Measurements from ENCODE around the gene SLFN14. TPM values are rescaled to one million over a fixed set of nuclear protein-coding genes. Genes with fewer than 3 reads are reported as not detected.
A peak's percentile ranks its signal among the peaks of the same experiment; 100 is the strongest.

Gene SLFN14
- total and polyA plus RNA-seq, 2 of the 4 experiments (the other 2 are of a cell fraction): not detected

DNA sequence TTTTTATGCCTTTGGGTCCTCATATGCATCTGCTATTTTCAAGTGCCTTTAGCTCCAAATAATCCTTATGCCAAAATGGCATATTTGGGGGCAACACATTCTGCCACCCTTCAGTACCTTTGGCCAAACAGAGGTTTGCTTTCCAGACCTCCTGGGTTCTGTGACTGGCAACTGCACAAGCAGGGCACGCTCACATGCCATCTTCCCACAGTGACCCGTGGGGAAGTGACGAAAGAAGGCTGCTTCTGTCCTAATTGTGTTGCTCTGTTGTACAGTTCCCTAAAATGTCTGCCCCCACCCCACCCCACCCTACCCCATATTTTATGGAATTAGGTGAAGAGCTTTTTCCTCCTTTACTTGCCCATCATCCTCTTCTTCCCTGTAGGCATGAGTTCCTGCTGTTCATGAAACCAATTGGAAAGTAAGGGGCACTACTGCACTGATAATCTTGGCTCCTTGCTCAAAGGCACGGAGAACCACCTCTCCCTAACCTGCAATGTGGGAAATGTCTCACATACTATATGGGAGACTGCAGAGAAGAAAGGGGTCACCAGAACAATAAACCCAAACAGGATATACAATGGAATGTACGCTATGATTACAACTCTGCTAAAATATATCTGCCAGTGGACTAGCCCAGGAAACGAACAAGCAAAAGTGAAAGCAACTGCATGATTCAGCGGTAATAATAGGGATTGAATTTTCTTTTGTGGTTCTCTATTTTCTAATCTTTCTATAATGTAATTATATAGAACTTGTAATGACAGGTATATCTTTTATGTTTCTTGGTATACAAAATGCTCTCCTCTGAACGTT, 19.8 kb downstream of the SLFN14 start:
- peak overlapping the region; percentile 22; the same call in 1 of the 2 replicates for H3K23ac ChIP-seq (ENCODE audit: low read depth, low read length)
- H3K79me1 ChIP-seq (ENCODE audit: low read depth in 1 of 2, low read length in 2 of 2): no peaks in the 10 kb centered on the region
- in situ Hi-C loops (cut with MboI; ENCODE audit: low sequenced_read_pairs): loop anchor here (25.0 kb wide), 1 partner anchor 1128 kb away; no protein-coding TSS in a partner anchor
- H3K4me3 ChIP-seq (ENCODE audit: insufficient read depth, low read depth, low read length): peak overlapping the region; percentile 41; the same call in 1 of the 2 replicates
- peak overlapping the region; percentile 97 for H3K4me2 ChIP-seq (ENCODE audit: low read depth, low read length)
- H3K27me3 ChIP-seq (ENCODE audit: control insufficient read depth, insufficient read depth, low read length): no peaks in the 10 kb centered on the region; the same call in 1 of the 2 replicates
- peak overlapping the region; percentile 56 to 77; a peak in 3 of 4 replicates for H4K8ac ChIP-seq (ENCODE audit: low read depth in 2 of 2, low read length in 2 of 2)
- peak overlapping the region; percentile 81 for H3K14ac ChIP-seq (replicated peaks; ENCODE audit: low read depth, low read length)
- WGBS, 2 experiments (ENCODE audit: extremely low coverage in 2 of 2, insufficient read length in 1 of 2): no CpG with 5 or more reads among the region's 8 CpGs
- peak overlapping the region; percentile 90 for H3K18ac ChIP-seq (ENCODE audit: low read depth, low read length)
- peak; percentile 68; the same call in 1 of the 2 replicates for TF ChIP-seq NFE2L2 (IDR thresholded peaks at IDR 0.05; ENCODE audit: low read depth, low read length)
- TF ChIP-seq, protein P1, sequence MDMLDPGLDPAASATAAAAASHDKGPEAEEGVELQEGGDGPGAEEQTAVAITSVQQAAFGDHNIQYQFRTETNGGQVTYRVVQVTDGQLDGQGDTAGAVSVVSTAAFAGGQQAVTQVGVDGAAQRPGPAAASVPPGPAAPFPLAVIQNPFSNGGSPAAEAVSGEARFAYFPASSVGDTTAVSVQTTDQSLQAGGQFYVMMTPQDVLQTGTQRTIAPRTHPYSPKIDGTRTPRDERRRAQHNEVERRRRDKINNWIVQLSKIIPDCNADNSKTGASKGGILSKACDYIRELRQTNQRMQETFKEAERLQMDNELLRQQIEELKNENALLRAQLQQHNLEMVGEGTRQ (IDR thresholded peaks at IDR 0.05; ENCODE audit: low read depth, low read length): no peak
- H3K9me3 ChIP-seq (ENCODE audit: control insufficient read depth, insufficient read depth, low read length): no peaks in the 10 kb centered on the region
- no peaks in the 10 kb centered on the region for H3K9me1 ChIP-seq (ENCODE audit: insufficient read depth, low read length)
- no peaks in the 10 kb centered on the region for H4K20me1 ChIP-seq (ENCODE audit: insufficient read depth, low read length)
- peak overlapping the region; percentile 75; the same call in 1 of the 2 replicates for H2BK20ac ChIP-seq (ENCODE audit: low read depth, low read length)
- H4K91ac ChIP-seq (ENCODE audit: insufficient read depth, low read depth, low read length): peak overlapping the region; percentile 50
- peak overlapping the region; percentile 31; the same call in 1 of the 3 replicates for H2BK15ac ChIP-seq (ENCODE audit: low read depth, low read length)
- no peaks in the 10 kb centered on the region for H3K36me3 ChIP-seq (ENCODE audit: control insufficient read depth, insufficient read depth, low read length)
- intact Hi-C loops (cut with micrococcal nuclease): loop anchor here (2.0 to 10.0 kb wide), 2 partner anchors 546 to 1120 kb away; no protein-coding TSS in a partner anchor
- DNase-seq (peak; percentile 51), ATAC-seq (ENCODE audit: low read depth) (peak; percentile 78)
- H3K9ac ChIP-seq (ENCODE audit: low read depth, low read length): peak overlapping the region; percentile 52; the same call in 1 of the 2 replicates
- dilution Hi-C loops (cut with HindIII; ENCODE audit: low sequenced_read_pairs, unreplicated experiment): loop anchor here (25.0 kb wide), 2 partner anchors 228 to 353 kb away; partner anchors contain the start of gene SLC35G3
- peak overlapping the region; percentile 82; the same call in 1 of the 2 replicates for H3K27ac ChIP-seq (ENCODE audit: insufficient read depth, low read length)
- POLR2A ChIA-PET (ENCODE audit: unreplicated experiment): no interaction called here
- BruUV-seq (replicated peaks): no TSS peak
- H2BK120ac ChIP-seq (ENCODE audit: low read depth, low read length): peak overlapping the region; percentile 86
- peak overlapping the region; percentile 90 for H4K5ac ChIP-seq (ENCODE audit: low read depth, low read length)
- H2BK5ac ChIP-seq (ENCODE audit: low read depth, low read length, poor library complexity, severe bottlenecking): peak overlapping the region; percentile 71
- peak overlapping the region; percentile 64; the same call in 1 of the 2 replicates for H2AK5ac ChIP-seq (ENCODE audit: low read depth, low read length)
- no peak overlapping the region for H3K56ac ChIP-seq (ENCODE audit: extremely low read depth, insufficient read depth, low read length)
- H3K4ac ChIP-seq (ENCODE audit: low read depth, low read length): peak overlapping the region; percentile 66
- CTCF ChIA-PET: interaction anchor here (0.6 to 1.8 kb wide), 3 partner anchors 42 to 370 kb away, joined by 3 to 4 read pairs (median 3); no protein-coding TSS in a partner anchor
- peak overlapping the region; percentile 81 for H2AFZ ChIP-seq (replicated peaks; ENCODE audit: low read length, poor library complexity)
- no peaks in the 10 kb centered on the region for H3K4me1 ChIP-seq (ENCODE audit: control insufficient read depth, insufficient read depth, low read length)
- H2AK9ac ChIP-seq (replicated peaks; ENCODE audit: low read depth, low read length, poor library complexity): no peak overlapping the region

All from IMR-90 (cell line).